ENCODE measurements around the gene PPCDC. TPM values are rescaled to one million over a fixed set of nuclear protein-coding genes. Genes with fewer than 3 reads are reported as not detected.

Gene PPCDC
- total RNA-seq, 4 donors from 2014 or later: 3.5 to 31.2 (median 20.6) TPM

DNA sequence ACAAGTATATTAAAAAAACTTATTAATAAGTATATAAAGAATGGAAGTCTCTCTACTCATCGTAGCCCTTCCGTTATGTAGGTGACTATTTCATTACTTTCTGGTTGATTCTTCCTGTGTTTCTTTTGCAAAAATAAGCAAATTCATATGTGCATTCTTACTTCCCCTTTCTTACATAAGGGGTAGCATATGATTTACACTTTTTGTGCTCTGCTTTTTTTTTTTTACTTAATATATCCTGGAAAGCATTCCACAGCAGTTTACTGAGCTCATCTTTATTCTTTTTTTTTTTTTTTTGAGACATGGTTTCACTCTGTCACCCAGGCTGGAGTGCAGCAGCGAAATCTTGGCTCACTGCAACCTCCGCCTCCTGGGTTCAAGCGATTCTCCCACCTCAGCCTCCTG lies 15.2 kb upstream of the PPCDC start:
- H3K36me3 ChIP-seq: no peaks in the 10 kb centered on the region
- H3K4me1 ChIP-seq: no peaks in the 10 kb centered on the region
- WGBS, 2 donors: 88 to 91% methylated on average over 5 of the region's 5 CpGs
- no peak for DNase-seq
- no peak overlapping the region for H3K27ac ChIP-seq
- no peaks in the 10 kb centered on the region for H3K27me3 ChIP-seq
- intact Hi-C loops (cut with DNase I): no loop called here
- H3K4me3 ChIP-seq (replicated peaks in 1 of 3): no peak overlapping the region
- no peak for TF ChIP-seq POLR2A (IDR thresholded peaks at IDR 0.05)
- TF ChIP-seq, protein P1, sequence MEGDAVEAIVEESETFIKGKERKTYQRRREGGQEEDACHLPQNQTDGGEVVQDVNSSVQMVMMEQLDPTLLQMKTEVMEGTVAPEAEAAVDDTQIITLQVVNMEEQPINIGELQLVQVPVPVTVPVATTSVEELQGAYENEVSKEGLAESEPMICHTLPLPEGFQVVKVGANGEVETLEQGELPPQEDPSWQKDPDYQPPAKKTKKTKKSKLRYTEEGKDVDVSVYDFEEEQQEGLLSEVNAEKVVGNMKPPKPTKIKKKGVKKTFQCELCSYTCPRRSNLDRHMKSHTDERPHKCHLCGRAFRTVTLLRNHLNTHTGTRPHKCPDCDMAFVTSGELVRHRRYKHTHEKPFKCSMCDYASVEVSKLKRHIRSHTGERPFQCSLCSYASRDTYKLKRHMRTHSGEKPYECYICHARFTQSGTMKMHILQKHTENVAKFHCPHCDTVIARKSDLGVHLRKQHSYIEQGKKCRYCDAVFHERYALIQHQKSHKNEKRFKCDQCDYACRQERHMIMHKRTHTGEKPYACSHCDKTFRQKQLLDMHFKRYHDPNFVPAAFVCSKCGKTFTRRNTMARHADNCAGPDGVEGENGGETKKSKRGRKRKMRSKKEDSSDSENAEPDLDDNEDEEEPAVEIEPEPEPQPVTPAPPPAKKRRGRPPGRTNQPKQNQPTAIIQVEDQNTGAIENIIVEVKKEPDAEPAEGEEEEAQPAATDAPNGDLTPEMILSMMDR (IDR thresholded peaks at IDR 0.05): no peak
- no peaks in the 10 kb centered on the region for H3K9me3 ChIP-seq

DNA sequence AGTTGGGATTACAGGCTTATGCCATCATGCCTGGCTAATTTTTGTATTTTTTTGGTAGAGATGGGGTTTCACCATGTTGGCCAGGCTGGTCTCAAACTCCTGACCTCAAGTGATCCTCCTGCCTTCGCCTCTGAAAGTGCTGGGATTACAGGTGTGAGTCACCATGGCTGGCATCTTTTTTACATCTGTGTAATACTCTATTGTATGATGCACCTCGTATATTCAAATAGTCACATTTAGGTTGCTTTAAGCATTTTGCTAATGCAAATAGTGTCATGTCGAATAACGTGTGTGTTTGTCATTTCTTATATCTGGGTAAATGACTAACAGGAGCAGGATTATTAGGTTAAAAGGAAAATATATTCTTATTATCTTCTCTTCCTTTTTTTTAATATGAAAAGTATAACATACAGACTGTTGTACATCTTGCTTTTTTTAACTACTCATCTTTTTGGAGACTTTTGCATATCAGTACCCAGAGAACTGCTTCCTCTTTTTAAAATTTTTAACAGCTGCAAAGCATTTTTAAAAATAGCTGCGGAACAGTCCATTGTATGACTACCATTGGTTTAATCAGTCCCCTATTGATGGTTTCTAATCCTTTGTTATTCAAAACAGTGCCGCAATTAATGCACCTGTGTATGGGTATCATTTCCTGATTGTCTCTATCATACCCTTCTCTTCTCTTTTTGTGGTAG lies 14.6 kb upstream of the PPCDC start:
- no peak for DNase-seq
- Histone ChIP-seq H3K27ac (no peak overlapping the region), H3K9me3 (no peaks in the 10 kb centered on the region), H3K27me3 (no peaks in the 10 kb centered on the region), H3K36me3 (no peaks in the 10 kb centered on the region), H3K4me3 (replicated peaks in 1 of 3) (no peak overlapping the region), H3K4me1 (no peaks in the 10 kb centered on the region)
- 79 to 92% methylated on average over 6 of the region's 6 CpGs for WGBS, 2 donors
- TF ChIP-seq, protein P1 (IDR thresholded peaks at IDR 0.05): no peak
- TF ChIP-seq POLR2A (IDR thresholded peaks at IDR 0.05): no peak
- intact Hi-C loops (cut with DNase I): no loop called here

DNA sequence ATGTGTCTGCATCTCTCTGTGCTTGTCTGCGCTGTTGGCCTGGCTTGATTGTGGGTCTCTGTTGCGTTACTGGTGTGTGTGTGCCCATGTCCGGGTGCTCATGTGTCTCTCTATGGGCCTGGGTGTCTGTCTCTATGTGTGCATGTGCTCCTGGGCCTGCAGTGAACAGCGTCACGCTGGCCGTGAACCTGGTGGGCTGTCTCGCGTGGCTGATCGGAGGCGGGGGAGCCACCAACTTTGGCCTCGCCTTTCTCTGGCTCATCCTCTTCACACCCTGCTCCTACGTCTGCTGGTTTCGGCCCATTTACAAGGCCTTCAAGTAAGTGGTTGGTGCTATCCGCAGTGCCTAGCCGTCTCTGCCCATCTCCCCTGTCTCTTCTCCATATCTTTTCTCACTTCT lies 7.0 kb upstream of the PPCDC start:
- Histone ChIP-seq H3K27me3 (no peaks in the 10 kb centered on the region), H3K27ac (no peak overlapping the region), H3K4me1 (no peaks in the 10 kb centered on the region), H3K9me3 (no peaks in the 10 kb centered on the region), H3K36me3 (no peaks in the 10 kb centered on the region), H3K4me3 (replicated peaks in 1 of 3) (no peak overlapping the region)
- WGBS, 2 donors: 93 to 96% methylated on average over 15 of the region's 15 CpGs
- intact Hi-C loops (cut with DNase I): no loop called here
- TF ChIP-seq POLR2A (IDR thresholded peaks at IDR 0.05): no peak
- TF ChIP-seq, protein P1 (IDR thresholded peaks at IDR 0.05): no peak
- no peak for DNase-seq

DNA sequence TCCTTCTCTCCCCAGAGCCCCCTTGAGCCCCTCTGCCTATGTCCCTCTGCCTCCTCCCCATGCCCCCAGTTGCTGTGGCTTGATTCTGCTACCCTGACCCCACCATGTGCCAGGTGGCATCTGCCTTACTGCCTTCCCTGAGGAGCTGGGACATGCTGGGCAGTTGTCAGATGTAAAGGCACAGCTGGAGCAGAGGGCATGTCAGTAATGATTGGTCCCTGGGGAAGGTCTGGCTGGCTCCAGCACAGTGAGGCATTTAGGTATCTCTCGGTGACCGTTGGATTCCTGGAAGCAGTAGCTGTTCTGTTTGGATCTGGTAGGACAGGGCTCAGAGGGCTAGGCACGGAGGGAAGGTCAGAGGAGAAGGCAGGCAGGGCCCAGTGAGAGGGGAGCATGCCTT lies 3.5 kb upstream of the PPCDC start:
- peaks cover 5 to 9% of the 10 kb centered on the region in 2 donors for H3K4me1 ChIP-seq
- H3K4me3 ChIP-seq (replicated peaks in 1 of 3): no peak overlapping the region
- no peak for TF ChIP-seq POLR2A (IDR thresholded peaks at IDR 0.05)
- TF ChIP-seq, protein P1 (IDR thresholded peaks at IDR 0.05): no peak
- intact Hi-C loops (cut with DNase I): no loop called here
- DNase-seq: no peak
- WGBS, 2 donors: 81 to 96% methylated on average over 3 of the region's 3 CpGs
- H3K27me3 ChIP-seq: no peaks in the 10 kb centered on the region
- H3K36me3 ChIP-seq: no peaks in the 10 kb centered on the region
- no peak overlapping the region for H3K27ac ChIP-seq
- H3K9me3 ChIP-seq: no peaks in the 10 kb centered on the region

DNA sequence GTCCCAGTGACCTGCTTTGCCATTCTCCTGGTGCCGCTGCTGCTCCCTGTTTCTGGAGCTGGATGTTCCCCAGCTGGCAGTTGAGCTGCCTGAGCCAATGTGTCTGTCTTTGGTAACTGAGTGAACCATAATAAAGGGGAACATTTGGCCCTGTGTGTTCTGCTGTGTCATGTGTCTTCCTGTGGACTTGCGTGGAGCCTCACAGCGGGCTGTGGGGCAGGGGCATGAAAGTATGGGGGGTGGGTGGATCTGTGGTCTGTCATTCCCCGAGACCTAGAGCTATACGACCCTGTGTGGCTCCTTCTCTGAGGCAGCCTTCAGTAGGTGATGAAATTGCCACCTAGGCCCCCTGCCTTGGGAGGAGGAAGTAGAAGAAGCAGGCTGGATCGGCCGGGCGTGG lies 2.0 kb upstream of the PPCDC start:
- Histone ChIP-seq H3K27ac (no peak overlapping the region), H3K27me3 (no peaks in the 10 kb centered on the region), H3K9me3 (no peaks in the 10 kb centered on the region), H3K4me3 (replicated peaks in 1 of 3) (no peak overlapping the region), H3K36me3 (no peaks in the 10 kb centered on the region), H3K4me1 (peaks cover 5 to 12% of the 10 kb centered on the region in 2 donors)
- no peak for DNase-seq
- intact Hi-C loops (cut with DNase I): no loop called here
- no peak for TF ChIP-seq POLR2A (IDR thresholded peaks at IDR 0.05)
- TF ChIP-seq, protein P1 (IDR thresholded peaks at IDR 0.05): no peak
- 83 to 97% methylated on average over 7 to 8 of the region's 8 CpGs for WGBS, 2 donors
